HEK293 (cell line): ENCODE results near the gene ZNF587B.

Experiments
- CTCF ChIP-seq: fragments of 450-650 bp; formaldehyde crosslinking; IDR thresholded peaks from 2 replicates; pipeline ENCODE4 v1.5.1; 2016; ENCODE audit warnings: missing biosample characterization, missing genetic modification characterization
- PRDM10 ChIP-seq: fragments of 450-650 bp; formaldehyde crosslinking; IDR thresholded peaks from 2 replicates; pipeline ENCODE4 v1.5.1; 2016; ENCODE audit warnings: missing biosample characterization, missing genetic modification characterization

GRCh38 chr19:57850553-57851017 is 20.5 kb downstream of the ZNF587B start:
- no peak for TF ChIP-seq PRDM10 (tag by site-specific recombination)
- no peak for TF ChIP-seq CTCF (tag by site-specific recombination)
